GM19240 (cell line): ENCODE measurements around the gene AUTS2.

ENCODE experiments used
- DNase-seq: peaks from one replicate; pipeline ENCODE4 v3.0.0; 2011; ENCODE audit warnings: low spot score; ENCODE audit not compliant: insufficient read length

Gene AUTS2

DNA sequence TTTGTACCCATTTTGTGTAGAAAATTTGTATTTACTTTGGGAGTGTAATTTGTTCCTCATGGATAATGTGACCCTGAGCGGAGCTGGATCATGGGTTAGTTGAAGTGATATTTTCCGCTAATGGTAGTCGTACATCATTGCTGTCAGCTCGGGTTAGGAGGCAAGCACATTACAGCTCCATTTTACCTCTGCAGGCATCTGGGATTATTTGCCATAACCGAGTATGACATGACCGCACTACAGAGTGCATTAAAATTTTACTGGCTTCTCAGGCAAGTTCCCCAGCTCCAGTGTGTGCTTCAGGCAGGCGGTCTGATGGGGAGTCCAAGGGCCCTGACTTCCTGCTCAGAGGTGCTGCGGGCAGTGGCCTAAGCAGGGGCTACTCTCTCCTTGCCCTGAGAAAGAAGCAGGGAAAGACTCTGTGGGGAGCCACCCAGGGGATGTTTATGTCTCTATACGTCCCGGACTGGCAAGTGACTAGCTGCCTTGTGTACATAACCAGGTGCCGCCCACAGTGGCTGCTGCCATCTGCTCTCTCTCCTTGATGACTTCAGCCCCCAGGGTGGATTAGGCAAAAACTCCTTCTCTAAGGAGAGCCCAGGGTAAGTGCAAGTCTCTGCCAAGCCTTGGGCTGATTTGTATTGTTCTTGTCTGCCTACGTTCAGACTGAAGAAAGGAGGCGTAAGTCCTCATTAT lies 848.3 kb downstream of the AUTS2 start:
- DNase-seq: no peak

DNA sequence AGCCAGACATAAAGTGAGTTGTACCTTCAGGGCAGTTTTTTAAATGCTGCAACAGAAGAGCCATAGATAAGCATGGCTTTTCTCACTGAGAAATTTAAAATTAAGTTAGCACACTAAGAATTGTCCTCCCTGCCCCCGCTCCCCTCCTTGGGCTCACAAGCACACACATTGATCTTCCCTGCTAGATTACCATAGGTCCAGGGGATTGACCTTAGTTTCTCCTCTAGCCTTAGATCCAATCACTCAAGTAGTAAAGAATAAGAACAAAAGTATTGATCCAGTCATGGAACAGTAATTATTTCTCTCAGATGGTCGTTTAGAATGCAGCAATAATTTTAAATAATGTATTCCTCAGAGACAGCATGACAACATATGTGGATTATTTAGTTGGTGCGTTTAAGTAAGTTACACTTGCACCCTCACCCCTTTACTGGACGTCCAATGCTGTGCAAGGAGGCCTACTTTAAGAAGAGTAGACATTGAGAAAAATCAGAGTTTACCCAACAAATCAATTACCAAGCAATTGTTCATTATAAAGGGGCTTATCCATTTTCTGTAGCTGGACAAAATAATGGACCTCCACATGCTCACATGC lies 850.1 kb downstream of the AUTS2 start:
- no peak for DNase-seq

DNA sequence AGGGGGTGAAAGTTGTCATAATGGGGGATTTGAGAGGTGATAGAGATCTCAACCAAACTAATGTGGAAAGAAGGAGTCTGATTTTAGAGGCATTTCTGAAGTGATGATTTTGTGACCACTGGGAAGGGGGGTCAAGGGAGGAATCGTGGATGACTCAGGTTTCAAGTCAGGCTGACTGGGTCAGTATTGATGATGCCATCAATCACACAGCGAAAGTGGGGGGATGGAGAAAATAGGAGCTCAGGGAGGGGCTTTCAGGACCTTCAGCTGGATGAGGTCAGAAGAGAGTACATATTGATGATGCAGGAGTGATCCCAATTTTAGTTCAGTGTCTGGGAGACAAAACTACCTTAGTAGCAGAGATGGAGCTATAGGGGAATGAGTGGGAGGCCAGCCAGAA lies 852.5 kb downstream of the AUTS2 start:
- DNase-seq: no peak

DNA sequence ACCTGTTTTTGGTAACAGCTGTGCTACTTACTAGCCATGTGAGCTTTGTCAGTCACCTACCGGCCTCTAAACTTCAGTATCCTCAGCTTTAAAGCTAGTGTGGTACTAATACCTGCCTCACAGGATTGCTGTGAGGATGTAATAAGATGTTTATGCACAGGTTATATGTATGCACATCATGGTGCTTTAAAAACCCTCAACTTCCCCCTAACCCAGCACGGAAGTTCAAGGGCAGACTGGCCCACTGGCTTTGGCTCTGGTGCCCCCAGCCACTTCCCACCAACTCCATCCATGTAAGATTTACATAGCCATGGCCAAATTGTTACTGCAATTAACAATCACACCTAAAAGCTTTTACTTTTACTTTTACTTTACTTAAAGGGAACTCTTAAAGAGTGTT lies 857.6 kb downstream of the AUTS2 start:
- no peak for DNase-seq

DNA sequence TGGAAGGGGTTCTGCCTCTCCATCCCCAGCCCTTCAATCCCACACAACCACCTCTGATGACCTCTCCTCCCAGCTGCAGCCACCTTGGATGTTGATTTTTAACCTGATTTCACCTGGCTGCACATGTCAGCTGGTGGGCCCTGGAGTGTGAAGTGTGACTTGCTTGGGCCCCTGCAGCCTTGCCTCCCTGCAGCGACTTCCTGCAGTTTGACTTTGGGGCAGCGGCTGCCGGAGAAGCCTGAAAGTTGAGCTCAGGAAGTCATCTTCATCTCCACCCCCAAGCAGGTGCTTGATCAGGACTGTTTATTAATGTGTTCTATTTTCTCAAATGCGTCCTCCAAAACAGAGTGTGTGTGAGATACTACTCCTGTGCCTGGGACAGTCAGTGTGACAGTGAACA lies 858.4 kb downstream of the AUTS2 start:
- no peak for DNase-seq

GRCh38 chr7:70457482-70457881 lies 859.2 kb downstream of the AUTS2 start:
- no peak for DNase-seq

DNA sequence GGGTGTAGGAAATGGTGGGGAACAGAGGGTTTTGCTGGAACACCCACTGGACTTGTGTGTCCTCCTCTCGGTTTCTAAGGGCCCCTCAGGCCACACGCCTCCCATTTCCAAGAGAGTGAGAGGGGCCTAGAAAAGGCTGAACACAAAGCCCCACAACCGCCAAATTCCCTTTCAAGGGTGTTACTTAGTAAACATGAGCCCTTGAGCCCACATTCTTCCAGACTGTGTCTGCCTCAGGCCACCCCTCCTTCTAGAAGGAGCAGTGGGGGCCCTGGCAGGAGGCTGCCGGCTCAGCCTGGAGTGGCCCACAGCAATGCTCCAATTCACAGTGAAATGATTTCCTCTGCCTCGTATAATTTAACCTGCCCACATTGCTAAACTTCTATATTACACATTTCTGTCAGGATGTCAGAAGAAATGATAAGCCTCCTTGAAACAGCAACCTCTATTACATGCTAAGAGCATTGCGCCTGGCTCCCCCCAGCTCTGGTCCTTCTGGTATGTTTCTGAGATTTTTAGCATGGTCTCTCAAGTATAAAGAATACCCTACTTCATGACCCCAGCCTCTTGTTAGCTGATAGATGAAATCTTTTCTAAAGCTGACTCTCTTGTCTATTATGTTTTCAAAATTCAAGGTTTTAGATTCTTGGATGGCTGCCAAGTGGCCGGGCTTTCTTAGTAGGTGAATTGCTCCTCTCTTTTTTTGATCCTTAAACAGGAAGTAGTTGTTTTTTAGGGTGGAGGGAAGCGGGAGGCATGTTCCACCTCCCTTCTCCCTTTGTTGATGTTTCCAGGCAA lies 859.8 kb downstream of the AUTS2 start:
- DNase-seq: no peak

DNA sequence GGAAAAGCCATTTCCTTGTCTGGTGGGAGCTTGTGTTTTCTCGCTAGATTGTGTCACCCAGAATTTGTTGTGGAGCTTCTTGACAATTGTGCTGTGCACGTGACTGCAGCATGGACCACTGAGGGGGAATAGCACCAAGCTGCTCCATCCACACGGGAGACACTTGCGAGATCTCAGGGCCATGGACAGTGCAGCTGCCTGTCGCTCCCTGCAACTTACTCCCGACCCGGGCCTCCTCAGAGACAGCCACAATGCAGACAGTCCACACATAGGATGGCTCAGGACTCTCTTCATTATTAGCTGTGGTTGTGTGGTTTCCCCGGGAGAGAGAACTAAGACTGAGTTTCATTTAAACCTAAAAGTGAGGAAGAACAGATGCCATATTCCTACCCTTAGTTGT lies 860.5 kb downstream of the AUTS2 start:
- no peak for DNase-seq

- no peak for DNase-seq
These were observed 861.3 kb downstream of the AUTS2 start for GRCh38 chr7:70459546-70459945.

- no peak for DNase-seq
These were observed 861.8 kb downstream of the AUTS2 start for GRCh38 chr7:70460071-70460470.

- no peak for DNase-seq
These were observed 862.3 kb downstream of the AUTS2 start for GRCh38 chr7:70460562-70460961.

DNA sequence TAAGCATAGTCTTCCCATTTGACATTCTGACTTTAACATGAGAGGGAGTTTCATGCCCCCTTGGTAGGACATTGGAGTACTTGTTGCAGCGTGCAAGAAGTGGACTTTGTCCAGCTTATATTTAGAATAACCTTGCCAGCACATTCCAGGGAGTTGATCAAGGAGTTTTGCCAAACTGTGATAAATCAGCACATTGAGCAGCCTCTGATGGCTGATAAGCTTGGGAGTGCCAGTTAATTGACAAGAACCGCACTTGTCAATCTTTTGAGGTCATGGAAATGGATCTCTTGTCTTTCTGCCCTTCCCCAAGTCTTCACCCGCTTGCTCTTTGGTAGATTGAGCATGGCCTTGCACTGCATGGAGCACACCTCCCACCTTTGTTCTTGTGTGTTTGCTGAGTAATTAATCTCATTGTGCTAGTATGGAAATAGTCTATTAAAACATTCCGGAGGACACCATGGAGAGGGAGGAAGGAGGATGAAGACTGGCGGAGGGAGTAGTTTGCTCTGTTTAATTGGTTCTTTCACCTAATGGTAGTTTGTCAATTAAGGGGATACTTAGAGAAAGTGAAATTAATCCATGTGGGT lies 865.2 kb downstream of the AUTS2 start:
- DNase-seq: no peak

- DNase-seq: no peak
These were observed 868.6 kb downstream of the AUTS2 start for GRCh38 chr7:70466725-70467364.

DNA sequence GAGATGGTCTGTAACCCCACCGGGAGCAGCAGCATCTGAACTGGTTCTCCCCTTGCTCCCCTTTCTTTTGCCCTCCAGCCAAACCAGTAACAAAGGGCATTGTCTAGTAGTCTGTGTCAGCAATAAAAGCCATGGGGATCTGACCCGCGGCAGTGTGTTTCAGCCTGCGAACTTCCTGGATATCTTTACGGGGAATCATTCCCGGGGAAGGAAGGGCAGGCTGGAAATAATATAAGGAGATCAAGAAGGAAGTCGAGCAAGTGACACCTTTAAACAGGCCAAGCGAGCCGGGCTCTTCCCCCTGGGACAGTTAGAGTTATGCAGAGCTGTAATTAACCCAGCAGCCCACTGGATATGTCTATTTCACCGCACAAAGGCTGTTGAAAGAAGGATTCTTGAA lies 872.5 kb downstream of the AUTS2 start:
- DNase-seq: no peak

- no peak for DNase-seq
These were observed 874.4 kb downstream of the AUTS2 start for GRCh38 chr7:70472601-70473237.

- DNase-seq: no peak
These were observed 876.5 kb downstream of the AUTS2 start for GRCh38 chr7:70474639-70475234.

- DNase-seq: no peak
These were observed 879.0 kb downstream of the AUTS2 start for GRCh38 chr7:70477036-70478010.

DNA sequence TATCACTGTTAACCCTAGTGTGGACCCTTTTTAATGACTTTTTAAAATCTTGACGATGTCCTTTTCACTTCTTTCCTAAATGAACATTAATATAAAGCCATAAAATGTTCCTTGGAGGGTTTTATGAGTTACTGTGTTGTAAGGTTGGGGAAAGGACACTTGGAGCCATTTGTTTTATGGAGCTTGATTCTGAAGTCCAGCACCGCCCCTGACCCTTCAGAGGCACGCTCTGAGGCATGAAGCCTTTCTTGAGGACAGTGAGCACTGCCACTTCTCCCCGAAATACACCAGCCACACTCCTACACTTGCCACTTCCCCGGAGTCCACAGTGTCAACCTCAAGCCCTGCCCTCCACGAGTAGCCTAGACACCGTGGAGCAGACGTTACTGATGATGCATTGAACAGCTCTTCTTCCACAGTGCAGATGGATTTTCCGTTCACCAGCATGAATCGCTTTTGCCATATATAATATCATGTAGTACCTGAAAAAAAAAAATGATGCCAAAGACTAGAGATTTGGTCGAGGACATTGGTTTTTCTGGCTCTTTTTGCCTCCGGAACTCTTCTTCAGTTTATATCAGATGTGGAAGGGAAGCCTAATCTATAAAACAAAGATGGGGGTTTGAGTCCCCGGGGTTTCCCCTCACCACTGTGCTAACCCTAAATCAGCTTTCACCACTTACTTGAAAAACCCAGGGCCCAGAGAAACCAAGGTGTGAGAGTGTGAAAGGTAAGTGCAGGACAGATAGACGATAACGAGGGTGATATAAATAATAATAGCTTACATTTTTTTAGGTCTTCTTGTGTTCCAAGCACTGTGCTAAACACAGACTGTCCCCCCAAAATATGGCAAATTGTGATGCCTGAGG lies 881.1 kb downstream of the AUTS2 start:
- no peak for DNase-seq
